A549 (cell line): ENCODE results near the gene LHFPL2. TPM values are rescaled to one million over a fixed set of nuclear protein-coding genes. Genes with fewer than 3 reads are reported as not detected.
A peak's percentile ranks its signal among the peaks of the same experiment; 100 is the strongest.

Experiments
- ATAC-seq, 2 experiments: fragments of 200-7000 bp in 1 of 2; fragments of >200 bp in 1 of 2; cut with Nextera tagmentation in 1 of 2; cut with Tn5 transposase in 1 of 2; 3 replicates each; pipeline versions ENCODE4 v1.8.0 to v1.9.1; 2018 to 2020; ENCODE audit warnings: mild to moderate bottlenecking in 1 of 2, moderate library complexity in 1 of 2
- CTCF ChIA-PET: fragments of 300-600 bp; sonication (Branson Sonifier 250); formaldehyde crosslinking; extraction: SDS; loops from one replicate; lab custom pipeline; 2021; ENCODE audit warnings: antibody characterized with exemption, inconsistent platforms; lab: Yijun Ruan, JAX
- POLR2A ChIA-PET: fragments of 350-600 bp; formaldehyde crosslinking; extraction: SDS; loops from one replicate; lab custom pipeline; 2021; ENCODE audit warnings: antibody characterized with exemption, inconsistent platforms; lab: Yijun Ruan, JAX
- DNase-seq, 2 experiments: peaks; one replicate each; pipeline versions ENCODE4 v3.0.0 to v3.0.0-alpha.2; 2011 to 2016; ENCODE audit warnings: low read depth in 1 of 2, low spot score in 1 of 2
- FAIRE-seq: peaks from 2 replicates; lab custom pipeline; 2011; peaks lifted over from hg19 to GRCh38; lab: Jason Lieb, UNC
- H3K27ac ChIP-seq, 2 experiments: fragments of >200 bp; sonication (Bioruptor Twin); formaldehyde crosslinking; 3 replicates each; pipeline ENCODE4 v1.5.1; 2016 to 2017
- H3K4me1 ChIP-seq: fragments of >200 bp; sonication (Bioruptor Twin); formaldehyde crosslinking; 3 replicates; pipeline ENCODE4 v1.6.1; 2016
- H3K4me2 ChIP-seq: fragments of >200 bp; sonication (Bioruptor Twin); formaldehyde crosslinking; 3 replicates; pipeline ENCODE4 v1.6.1; 2016
- H3K4me3 ChIP-seq: fragments of >200 bp; sonication (Bioruptor Twin); formaldehyde crosslinking; 3 replicates; pipeline ENCODE4 v1.5.1; 2016
- H3K9me3 ChIP-seq: fragments of >200 bp; sonication (Bioruptor Twin); formaldehyde crosslinking; 3 replicates; pipeline ENCODE4 v1.6.1; 2016
- ATOH8 ChIP-seq: fragments of 250-450 bp; sonication (Bioruptor Pico); IDR thresholded peaks from 2 replicates; pipeline ENCODE4 v1.5.0; 2020; ENCODE audit warnings: low read depth, mild to moderate bottlenecking, moderate library complexity
- CBX2 ChIP-seq: fragments of 200-600 bp; sonication (generic); IDR thresholded peaks from 2 replicates; pipeline ENCODE4 v1.6.1; 2016; ENCODE audit warnings: low read depth, mild to moderate bottlenecking, borderline replicate concordance
- CBX8 ChIP-seq: fragments of 200-600 bp; sonication (generic); IDR thresholded peaks from 2 replicates; pipeline ENCODE4 v1.6.1; 2016
- CHD4 ChIP-seq: fragments of 200-600 bp; sonication (generic); IDR thresholded peaks from 2 replicates; pipeline ENCODE4 v1.6.1; 2016; ENCODE audit warnings: antibody characterized with exemption, mild to moderate bottlenecking, borderline replicate concordance
- ELK1 ChIP-seq: fragments of 150-350 bp; IDR thresholded peaks from 2 replicates; pipeline ENCODE4 v1.6.1; 2014; ENCODE audit warnings: low read depth, mild to moderate bottlenecking, low read length
- EP300 ChIP-seq, 2 experiments: fragments of >200 bp; sonication (Bioruptor Twin); formaldehyde crosslinking; IDR thresholded peaks; 2 replicates in 1 of 2; 3 replicates in 1 of 2; pipeline ENCODE4 v1.6.1; 2016 to 2017
- FOSL2 ChIP-seq, 2 experiments: fragments of 450-650 bp in 1 of 2; fragments of >200 bp in 1 of 2; sonication (Bioruptor Twin) in 1 of 2; formaldehyde crosslinking; IDR thresholded peaks; 2 replicates each; pipeline versions ENCODE4 v1.5.0 to v1.6.1; 2016 to 2020; ENCODE audit warnings: mild to moderate bottlenecking in 1 of 2, moderate library complexity in 1 of 2
- HDAC2 ChIP-seq: fragments of 200-600 bp; sonication (generic); IDR thresholded peaks from 2 replicates; pipeline ENCODE4 v1.6.1; 2016
- HEYL ChIP-seq: fragments of 250-450 bp; sonication (Bioruptor Pico); IDR thresholded peaks from 2 replicates; pipeline ENCODE4 v1.8.0; 2021; ENCODE audit warnings: mild to moderate bottlenecking, moderate library complexity
- HOXB13 ChIP-seq: fragments of 250-450 bp; sonication (Bioruptor Pico); IDR thresholded peaks from 2 replicates; pipeline ENCODE4 v1.5.0; 2020; ENCODE audit warnings: low read depth, mild to moderate bottlenecking, moderate library complexity
- HOXB5 ChIP-seq: fragments of 250-450 bp; sonication (Bioruptor Pico); IDR thresholded peaks from 2 replicates; pipeline ENCODE4 v1.5.0; 2020; ENCODE audit warnings: mild to moderate bottlenecking, moderate library complexity
- MAFK ChIP-seq: fragments of 450-650 bp; IDR thresholded peaks from 2 replicates; pipeline ENCODE4 v1.6.1; 2014; ENCODE audit not compliant: partially characterized antibody
- MAZ ChIP-seq: fragments of 150-350 bp; IDR thresholded peaks from 2 replicates; pipeline ENCODE4 v1.6.1; 2014; ENCODE audit warnings: antibody characterized with exemption, low read depth, low read length, borderline replicate concordance
- NR3C1 ChIP-seq: fragments of >200 bp; sonication (Bioruptor Twin); formaldehyde crosslinking; IDR thresholded peaks from 3 replicates; pipeline ENCODE4 v1.6.1; 2017
- PBX3 ChIP-seq: IDR thresholded peaks from 2 replicates; pipeline ENCODE4 v1.6.1; 2012
- POLR2A ChIP-seq: IDR thresholded peaks from 2 replicates; pipeline ENCODE4 v1.6.1; 2012; ENCODE audit warnings: mild to moderate bottlenecking, low read length
- RAD21 ChIP-seq, 2 experiments: fragments of >200 bp in 1 of 2; sonication (Bioruptor Twin) in 1 of 2; formaldehyde crosslinking in 1 of 2; IDR thresholded peaks in 1 of 2; conservative IDR thresholded peaks in 1 of 2; 2 replicates in 1 of 2; 3 replicates in 1 of 2; pipeline ENCODE4 v1.6.1; 2012 to 2018; ENCODE audit warnings: inconsistent platforms in 1 of 2
- RCOR1 ChIP-seq: fragments of 150-350 bp; IDR thresholded peaks from 2 replicates; pipeline ENCODE4 v1.6.1; 2014; ENCODE audit warnings: antibody characterized with exemption, low read length, low read depth
- SMC3 ChIP-seq: fragments of >200 bp; sonication (Bioruptor Twin); formaldehyde crosslinking; IDR thresholded peaks from 3 replicates; pipeline ENCODE4 v1.6.1; 2018; ENCODE audit warnings: inconsistent platforms
- TFCP2L1 ChIP-seq: fragments of 250-450 bp; sonication (Bioruptor Pico); IDR thresholded peaks from 2 replicates; pipeline ENCODE4 v1.5.0; 2021; ENCODE audit warnings: mild to moderate bottlenecking
- USF2 ChIP-seq: fragments of 450-650 bp; IDR thresholded peaks from 2 replicates; pipeline ENCODE4 v1.6.1; 2014; ENCODE audit warnings: antibody characterized with exemption
- ZC3H11A ChIP-seq: fragments of 450-650 bp; IDR thresholded peaks from 2 replicates; pipeline ENCODE4 v1.6.1; 2014; ENCODE audit warnings: antibody characterized with exemption, mild to moderate bottlenecking
- ZFP36 ChIP-seq: fragments of 450-650 bp; IDR thresholded peaks from 2 replicates; pipeline ENCODE4 v1.6.1; 2014; ENCODE audit warnings: borderline replicate concordance; ENCODE audit not compliant: partially characterized antibody
- ZSCAN20 ChIP-seq: fragments of 250-450 bp; sonication (Bioruptor Pico); IDR thresholded peaks from 2 replicates; pipeline ENCODE4 v1.8.0; 2022; ENCODE audit warnings: mild to moderate bottlenecking, moderate library complexity
- WGBS: methylation state at CpG from one replicate; pipeline ENCODE4 v1.1.6; 2017; ENCODE audit errors: missing lambda C conversion rate; 5-methylcytosine and 5-hydroxymethylcytosine counted together
- polyA plus RNA-seq, 4 experiments: library from polyadenylated mRNA; depleted of rRNA in 3 of 4; stranded (reverse); fragments of >200 nt; fragmentation: RNase III in 1 of 4; extraction: RNeasy Plus Mini Kit Qiagen cat#74134 plus additional on column Dnase treatment in 1 of 4; gene quantifications; 2 replicates in 3 of 4; 3 replicates in 1 of 4; pipeline ENCODE4 v1.2.3, GENCODE V29; 2011 to 2017

The LHFPL2 gene
- polyA plus RNA-seq, 2 of the 4 experiments (the other 2 are of a cell fraction): 24.9 to 41.7 TPM

- POLR2A ChIA-PET: interaction anchor here (1.5 kb wide), 1 partner anchor 17 kb away, joined by 4 read pairs; the partner anchor contains the start of gene LHFPL2
- peak; percentile 69 to 73; a peak in 5 of 6 replicates for ATAC-seq
- FAIRE-seq: no peak
- peak overlapping the region; percentile 61 to 83 for H3K27ac ChIP-seq
- H3K4me2 ChIP-seq: peak overlapping the region; percentile 55
- TF ChIP-seq FOSL2 (IDR thresholded peaks at IDR 0.05): no peak
- no peak for TF ChIP-seq FOSL2 (CRISPR knock-in tag; IDR thresholded peaks at IDR 0.05)
- no peak for TF ChIP-seq TFCP2L1
- no peak for TF ChIP-seq ATOH8 (CRISPR knock-in tag)
- TF ChIP-seq ZFP36: no peak
- no peak for TF ChIP-seq MAFK
- no peak for TF ChIP-seq EP300 (IDR thresholded peaks at IDR 0.05)
- TF ChIP-seq HOXB13 (CRISPR knock-in tag): no peak
- no peak for TF ChIP-seq CHD4
- TF ChIP-seq HEYL (CRISPR knock-in tag): no peak
- TF ChIP-seq ZC3H11A: no peak
- no peak for TF ChIP-seq ELK1
- no peak for TF ChIP-seq HDAC2
- TF ChIP-seq HOXB5 (CRISPR knock-in tag): no peak
- no peak for TF ChIP-seq ZSCAN20 (CRISPR knock-in tag)
- TF ChIP-seq MAZ: no peak
- H3K9me3 ChIP-seq: no peaks in the 10 kb centered on the region
- CTCF ChIA-PET: interaction anchor here (1.2 to 1.6 kb wide), 2 partner anchors 10 to 16 kb away, joined by 4 to 7 read pairs; partner anchors contain the start of gene LHFPL2
- H3K4me1 ChIP-seq: peaks cover 35% of the 10 kb centered on the region
- no peak overlapping the region for H3K4me3 ChIP-seq
- 12% methylated on average over 3 of the region's 3 CpGs for WGBS
- peak in 1 of 2 experiments; percentile 48 for DNase-seq
These were observed 17.5 kb upstream of the LHFPL2 start for GRCh38 chr5:78666041-78666444.

DNA sequence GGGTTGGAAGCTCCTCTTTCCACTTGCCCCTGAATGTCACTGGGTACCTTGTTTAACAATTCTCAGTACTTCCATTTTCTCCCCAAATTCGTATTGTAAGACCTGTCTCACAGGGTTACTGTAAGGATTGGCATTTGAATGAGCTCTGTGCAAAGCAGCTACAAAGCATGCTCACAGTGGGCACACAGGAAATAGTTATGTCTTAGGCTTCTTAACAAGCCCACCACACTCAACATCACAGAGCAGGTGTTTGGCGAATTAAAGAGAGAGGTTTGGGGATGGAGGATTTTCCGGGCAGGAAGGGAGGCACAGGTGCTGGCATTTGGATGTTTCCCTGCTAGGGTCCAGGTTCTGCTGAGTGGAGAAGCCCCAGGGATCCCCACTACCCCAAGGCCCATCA is 17.0 kb upstream of the LHFPL2 start:
- no peak overlapping the region for H3K4me3 ChIP-seq
- peak overlapping the region; percentile 55 for H3K4me2 ChIP-seq
- ChIA-PET CTCF (interaction anchor here (1.2 to 1.6 kb wide), 2 partner anchors 11 to 16 kb away, joined by 4 to 7 read pairs; partner anchors contain the start of gene LHFPL2), POLR2A (interaction anchor here (1.5 kb wide), 1 partner anchor 17 kb away, joined by 4 read pairs; the partner anchor contains the start of gene LHFPL2)
- no peaks in the 10 kb centered on the region for H3K9me3 ChIP-seq
- no peak for TF ChIP-seq PBX3
- no peak for TF ChIP-seq ELK1
- no peak for TF ChIP-seq TFCP2L1
- no peak for TF ChIP-seq POLR2A
- TF ChIP-seq SMC3: no peak
- no peak for TF ChIP-seq RAD21 (conservative IDR thresholded peaks at IDR 0.05 in 1 of 2, IDR thresholded peaks at IDR 0.05 in 1 of 2)
- TF ChIP-seq RCOR1: no peak
- no peak for TF ChIP-seq NR3C1
- no peak for TF ChIP-seq ZC3H11A
- TF ChIP-seq USF2: no peak
- no peak for TF ChIP-seq CBX2
- TF ChIP-seq CBX8: no peak
- no peak for TF ChIP-seq HOXB13 (CRISPR knock-in tag)
- FAIRE-seq: no peak
- peak; percentile 17 to 24; a peak in 2 of 6 replicates for ATAC-seq
- peaks cover 33% of the 10 kb centered on the region for H3K4me1 ChIP-seq
- no peak for DNase-seq
- WGBS: 83% methylated on average over 3 of the region's 3 CpGs
- peak overlapping the region; percentile 61 to 83 for H3K27ac ChIP-seq
